H9 (cell line): ENCODE measurements around the gene LHPP. TPM values are rescaled to one million over a fixed set of nuclear protein-coding genes. Genes with fewer than 3 reads are reported as not detected.
A peak's percentile ranks its signal among the peaks of the same experiment; 100 is the strongest.

Source experiments
- DNase-seq: peaks from one replicate; pipeline ENCODE4 v3.0.0-alpha.2; 2017
- H2AFZ ChIP-seq: one replicate; pipeline ENCODE4 v1.6.1; 2013; ENCODE audit warnings: mild to moderate bottlenecking, low read length, control low read depth, moderate library complexity
- H2AK5ac ChIP-seq: 2 replicates; pipeline ENCODE4 v1.6.1; 2013; ENCODE audit warnings: low read length, control low read depth, mixed read lengths; ENCODE audit not compliant: insufficient read length
- H2BK120ac ChIP-seq: one replicate; pipeline ENCODE4 v1.6.1; 2013; ENCODE audit warnings: low read depth, mild to moderate bottlenecking, low read length, control low read depth, inconsistent platforms; ENCODE audit not compliant: poor library complexity, severe bottlenecking
- H2BK12ac ChIP-seq: 2 replicates; pipeline ENCODE4 v1.6.1; 2013; ENCODE audit warnings: low read length, control low read depth, mixed read lengths, low read depth; ENCODE audit not compliant: insufficient read length
- H2BK15ac ChIP-seq: 2 replicates; pipeline ENCODE4 v1.6.1; 2013; ENCODE audit warnings: low read depth, low read length, control low read depth
- H2BK20ac ChIP-seq: one replicate; pipeline ENCODE4 v1.6.1; 2013; ENCODE audit warnings: low read depth, mild to moderate bottlenecking, low read length, control low read depth, inconsistent platforms; ENCODE audit not compliant: poor library complexity, severe bottlenecking
- H2BK5ac ChIP-seq: 2 replicates; pipeline ENCODE4 v1.6.1; 2013; ENCODE audit warnings: low read length, control low read depth, mixed read lengths; ENCODE audit not compliant: insufficient read length
- H3K14ac ChIP-seq: 2 replicates; pipeline ENCODE4 v1.6.1; 2013; ENCODE audit warnings: low read length, control low read depth; ENCODE audit not compliant: insufficient read depth
- H3K18ac ChIP-seq: 2 replicates; pipeline ENCODE4 v1.6.1; 2013; ENCODE audit warnings: low read depth, mild to moderate bottlenecking, mixed read lengths, low read length, control low read depth; ENCODE audit not compliant: insufficient read length
- H3K23ac ChIP-seq: 2 replicates; pipeline ENCODE4 v1.6.1; 2013; ENCODE audit warnings: low read length, control low read depth, mixed read lengths, low read depth; ENCODE audit not compliant: insufficient read length
- H3K23me2 ChIP-seq: 2 replicates; pipeline ENCODE4 v1.6.1; 2013; ENCODE audit warnings: low read depth, mild to moderate bottlenecking, mixed read lengths, low read length, control low read depth; ENCODE audit not compliant: insufficient read length, poor library complexity, severe bottlenecking
- H3K27ac ChIP-seq: 2 replicates; pipeline ENCODE4 v1.5.1; 2013; ENCODE audit warnings: low read length, control low read depth, mixed read lengths, low read depth; ENCODE audit not compliant: insufficient read length
- H3K27me3 ChIP-seq: 2 replicates; pipeline ENCODE4 v1.6.1; 2013; ENCODE audit warnings: low read length, control low read depth, inconsistent platforms; ENCODE audit not compliant: insufficient read depth
- H3K4ac ChIP-seq: 2 replicates; pipeline ENCODE4 v1.6.1; 2013; ENCODE audit warnings: low read depth, mild to moderate bottlenecking, control low read depth, inconsistent platforms, low read length, moderate library complexity
- H3K4me1 ChIP-seq: 2 replicates; pipeline ENCODE4 v1.6.1; 2013; ENCODE audit warnings: low read length, control low read depth, inconsistent platforms; ENCODE audit not compliant: insufficient read depth
- H3K4me2 ChIP-seq: 2 replicates; pipeline ENCODE4 v1.6.1; 2013; ENCODE audit warnings: low read length, control low read depth, mixed read lengths; ENCODE audit not compliant: insufficient read length, insufficient read depth
- H3K56ac ChIP-seq: 2 replicates; pipeline ENCODE4 v1.6.1; 2013; ENCODE audit warnings: low read depth, mild to moderate bottlenecking, mixed read lengths, low read length, control low read depth; ENCODE audit not compliant: insufficient read length
- H3K79me1 ChIP-seq: 2 replicates; pipeline ENCODE4 v1.6.1; 2013; ENCODE audit warnings: low read depth, mild to moderate bottlenecking, moderate library complexity, low read length, control low read depth, inconsistent platforms; ENCODE audit not compliant: insufficient read depth, poor library complexity, severe bottlenecking
- H3K79me2 ChIP-seq: 2 replicates; pipeline ENCODE4 v1.6.1; 2013; ENCODE audit warnings: low read length, control low read depth, inconsistent platforms; ENCODE audit not compliant: insufficient read depth
- H3K9ac ChIP-seq: 2 replicates; pipeline ENCODE4 v1.6.1; 2013; ENCODE audit warnings: low read length, control low read depth, mixed read lengths; ENCODE audit not compliant: insufficient read length; ENCODE audit errors: extremely low read depth
- H3K9me3 ChIP-seq: one replicate; pipeline ENCODE4 v1.6.1; 2013; ENCODE audit warnings: low read depth, low read length, inconsistent platforms; ENCODE audit not compliant: control insufficient read depth
- H3T11ph ChIP-seq: one replicate; pipeline ENCODE4 v1.6.1; 2013; ENCODE audit warnings: mild to moderate bottlenecking, low read length, control low read depth, inconsistent platforms
- H4K20me1 ChIP-seq: one replicate; pipeline ENCODE4 v1.6.1; 2013; ENCODE audit not compliant: control insufficient read depth, insufficient read length, insufficient read depth
- H4K5ac ChIP-seq: 2 replicates; pipeline ENCODE4 v1.6.1; 2013; ENCODE audit warnings: low read depth, mild to moderate bottlenecking, mixed read lengths, low read length, control low read depth; ENCODE audit not compliant: insufficient read length
- H4K8ac ChIP-seq: replicated peaks from 2 replicates; pipeline ENCODE4 v1.6.1; 2013; ENCODE audit warnings: low read length, control low read depth, mixed read lengths, low read depth; ENCODE audit not compliant: insufficient read length
- H4K91ac ChIP-seq: 2 replicates; pipeline ENCODE4 v1.6.1; 2013; ENCODE audit warnings: low read depth, mild to moderate bottlenecking, moderate library complexity, mixed read lengths, low read length, control low read depth; ENCODE audit not compliant: insufficient read length
- H3K27ac Mint-ChIP-seq, 3 experiments: 2 replicates in 2 of 3; 3 replicates in 1 of 3; pipeline ENCODE4 v1.8.0; 2020 to 2021; ENCODE audit warnings: mixed read lengths in 3 of 3, mild to moderate bottlenecking in 1 of 3, moderate library complexity in 1 of 3
- H3K27me3 Mint-ChIP-seq: 2 replicates; pipeline ENCODE4 v1.8.0; 2021; ENCODE audit warnings: low read depth, mild to moderate bottlenecking, moderate library complexity, mixed read lengths
- H3K36me3 Mint-ChIP-seq, 3 experiments: 2 replicates in 2 of 3; 3 replicates in 1 of 3; pipeline ENCODE4 v1.8.0; 2020 to 2021; ENCODE audit warnings: low read depth in 3 of 3, mixed read lengths in 3 of 3; ENCODE audit not compliant: insufficient read depth in 1 of 3
- H3K4me1 Mint-ChIP-seq, 2 experiments: 2 replicates each; pipeline ENCODE4 v1.8.0; 2020; ENCODE audit warnings: mixed read lengths in 2 of 2
- H3K4me3 Mint-ChIP-seq, 2 experiments: 2 replicates in 1 of 2; 3 replicates in 1 of 2; pipeline ENCODE4 v1.8.0; 2020 to 2021; ENCODE audit warnings: mild to moderate bottlenecking in 2 of 2, mixed read lengths in 2 of 2, moderate library complexity in 1 of 2
- H3K9me3 Mint-ChIP-seq, 2 experiments: 2 replicates in 1 of 2; 3 replicates in 1 of 2; pipeline ENCODE4 v1.8.0; 2020; ENCODE audit warnings: mild to moderate bottlenecking in 2 of 2, mixed read lengths in 2 of 2, moderate library complexity in 1 of 2
- WGBS: extraction: QIAGEN DNeasy Blood & Tissue Kit; methylation state at CpG from one replicate; pipeline ENCODE4 v1.1.7; 2013; ENCODE audit warnings: missing lambda C conversion rate, low lambda C conversion rate, mixed read lengths; ENCODE audit not compliant: insufficient read length; ENCODE audit errors: extremely low coverage; 5-methylcytosine and 5-hydroxymethylcytosine counted together
- total RNA-seq: library from RNA; stranded (reverse); gene quantifications from 2 replicates; pipeline ENCODE4 v1.2.1, GENCODE V29; 2021
- TF ChIP-seq, protein P1 (sequence below): fragments of 200-600 bp; sonication (generic); conservative IDR thresholded peaks from 3 replicates; pipeline ENCODE4 v1.8.0; 2021; ENCODE audit warnings: antibody characterized with exemption, mild to moderate bottlenecking

The LHPP gene
- total RNA-seq, 1 experiment from 2014 or later = 29.6 TPM

- Histone ChIP-seq H4K8ac (no peak overlapping the region), H3K79me1 (no peaks in the 10 kb centered on the region), H3K9ac (no peak overlapping the region), H3K18ac (no peak overlapping the region), H3K4ac (no peak overlapping the region), H2BK120ac (no peak overlapping the region), H3K9me3 (no peaks in the 10 kb centered on the region), H3K23ac (no peak overlapping the region), H3K23me2 (no peaks in the 10 kb centered on the region), H3K56ac (no peak overlapping the region), H2BK5ac (no peak overlapping the region), H2BK20ac (no peak overlapping the region), H4K20me1 (peaks cover 3% of the 10 kb centered on the region), H3K27ac (no peak overlapping the region), H2BK12ac (no peak overlapping the region), H2BK15ac (no peak overlapping the region), H3K4me2 (no peak overlapping the region), H2AK5ac (no peak overlapping the region), H3K27me3 (no peaks in the 10 kb centered on the region), H3T11ph (no peak overlapping the region), H3K4me1 (peaks cover 2% of the 10 kb centered on the region; the same call in 1 of the 2 replicates), H3K79me2 (no peaks in the 10 kb centered on the region), H4K91ac (no peak overlapping the region), H3K14ac (no peak overlapping the region; the same call in 1 of the 2 replicates), H2AFZ (no peak overlapping the region), H4K5ac (no peak overlapping the region)
- TF ChIP-seq, protein P1, sequence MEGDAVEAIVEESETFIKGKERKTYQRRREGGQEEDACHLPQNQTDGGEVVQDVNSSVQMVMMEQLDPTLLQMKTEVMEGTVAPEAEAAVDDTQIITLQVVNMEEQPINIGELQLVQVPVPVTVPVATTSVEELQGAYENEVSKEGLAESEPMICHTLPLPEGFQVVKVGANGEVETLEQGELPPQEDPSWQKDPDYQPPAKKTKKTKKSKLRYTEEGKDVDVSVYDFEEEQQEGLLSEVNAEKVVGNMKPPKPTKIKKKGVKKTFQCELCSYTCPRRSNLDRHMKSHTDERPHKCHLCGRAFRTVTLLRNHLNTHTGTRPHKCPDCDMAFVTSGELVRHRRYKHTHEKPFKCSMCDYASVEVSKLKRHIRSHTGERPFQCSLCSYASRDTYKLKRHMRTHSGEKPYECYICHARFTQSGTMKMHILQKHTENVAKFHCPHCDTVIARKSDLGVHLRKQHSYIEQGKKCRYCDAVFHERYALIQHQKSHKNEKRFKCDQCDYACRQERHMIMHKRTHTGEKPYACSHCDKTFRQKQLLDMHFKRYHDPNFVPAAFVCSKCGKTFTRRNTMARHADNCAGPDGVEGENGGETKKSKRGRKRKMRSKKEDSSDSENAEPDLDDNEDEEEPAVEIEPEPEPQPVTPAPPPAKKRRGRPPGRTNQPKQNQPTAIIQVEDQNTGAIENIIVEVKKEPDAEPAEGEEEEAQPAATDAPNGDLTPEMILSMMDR = no peak
- Mint-ChIP-seq H3K36me3 (no peaks in the 10 kb centered on the region), H3K9me3 (no peaks in the 10 kb centered on the region), H3K4me1 (peaks cover 19 to 24% of the 10 kb centered on the region in 2 experiments), H3K27me3 (no peaks in the 10 kb centered on the region; the same call in 1 of the 2 replicates), H3K27ac (0 out of 7 replicates have a peak overlapping the region, but pooled peaks of 1 of the 3 experiments have one; percentile 49), H3K4me3 (no peak overlapping the region)
- no CpG with 5 or more reads among the region's 13 CpGs for whole genome bisulfite sequencing
- DNase-seq = no peak
Measured at GRCh38 chr10:124533266-124533665, 71.6 kb downstream of the LHPP start.
